Vagina (tissue), 2 donors: ENCODE measurements around the gene ITFG1. TPM values are rescaled to one million over a fixed set of nuclear protein-coding genes. Genes with fewer than 3 reads are reported as not detected.
"Not testable (repeated sequence)": the region's sequence is repeated elsewhere in the genome, so short reads cannot be mapped to it uniquely, and the experiment has no call there.

Experiments
- DNase-seq, 2 donors: peaks; one replicate each; pipeline ENCODE4 v3.0.0-alpha.2; 2017; ENCODE audit errors: extremely low spot score in 2 of 2
- H3K27ac ChIP-seq: fragments of 200-600 bp; sonication (generic); one replicate; pipeline ENCODE4 v1.5.1; 2019
- H3K27me3 ChIP-seq: fragments of 200-600 bp; sonication (generic); one replicate; pipeline ENCODE4 v1.5.1; 2019
- H3K36me3 ChIP-seq, 2 donors: fragments of 200-600 bp; sonication (generic); one replicate each; pipeline ENCODE4 v1.5.1; 2017 to 2019
- H3K4me1 ChIP-seq: fragments of 200-600 bp; sonication (generic); one replicate; pipeline ENCODE4 v1.5.1; 2019
- H3K4me3 ChIP-seq, 2 donors: fragments of 200-600 bp; sonication (generic); 1 replicate in 1 of 2; 2 replicates in 1 of 2; pipeline ENCODE4 v1.5.1; 2016 to 2019
- H3K9me3 ChIP-seq: fragments of 200-600 bp; sonication (generic); one replicate; pipeline ENCODE4 v1.5.1; 2019
- CTCF ChIP-seq, 3 experiments: fragments of 450-650 bp in 2 of 3; fragments of 200-600 bp in 1 of 3; sonication (generic) in 1 of 3; IDR thresholded peaks; one replicate each; pipeline ENCODE4 v1.5.1; 2017 to 2019; ENCODE audit warnings: antibody characterized with exemption in 3 of 3, mild to moderate bottlenecking in 2 of 3, moderate library complexity in 2 of 3
- POLR2A ChIP-seq, 2 donors: fragments of 450-650 bp; IDR thresholded peaks; one replicate each; pipeline ENCODE4 v1.6.1; 2017; ENCODE audit warnings: antibody characterized with exemption in 2 of 2, mild to moderate bottlenecking in 2 of 2, moderate library complexity in 2 of 2
- POLR2AphosphoS5 ChIP-seq, 2 donors: sonication (generic); formaldehyde crosslinking; IDR thresholded peaks; one replicate each; pipeline ENCODE4 v1.9.0; 2017; ENCODE audit warnings: antibody characterized with exemption in 2 of 2, mild to moderate bottlenecking in 2 of 2, low read depth in 1 of 2; ENCODE audit not compliant: insufficient read depth in 1 of 2
- intact Hi-C: fragments of 100-400 bp; cut with DNase I; formaldehyde crosslinking; loops from one replicate; pipeline ENCODE4 v1.15.1; 2023
- total RNA-seq: library from RNA; depleted of rRNA; stranded (reverse); fragments of >200 nt; gene quantifications from one replicate; pipeline ENCODE4 v1.2.3, GENCODE V29; 2016

Gene ITFG1
- total RNA-seq, 1 donor from 2014 or later = 24.8 TPM

DNA sequence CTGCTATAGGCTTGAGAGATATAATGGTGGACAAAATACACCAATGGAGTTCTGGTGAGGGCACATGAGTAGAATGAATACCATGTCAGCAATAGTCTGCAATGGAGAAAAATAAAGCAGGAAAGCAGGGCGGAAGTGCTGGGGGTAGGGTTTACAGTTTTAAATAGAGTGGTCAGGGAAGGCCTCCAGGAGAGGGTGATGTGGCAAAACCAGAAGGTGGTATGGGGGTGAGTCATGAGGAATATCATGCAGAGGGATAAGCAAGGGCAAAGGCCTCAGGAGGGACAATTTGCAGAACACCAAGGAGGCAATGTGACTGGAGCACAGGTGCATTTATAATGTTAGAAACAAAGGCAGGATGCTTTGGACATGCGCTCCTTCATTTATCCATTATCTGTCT is 102.0 kb downstream of the ITFG1 start:
- Histone ChIP-seq H3K4me3 (no peak overlapping the region), H3K4me1 (no peaks in the 10 kb centered on the region), H3K27ac (no peak overlapping the region), H3K27me3 (no peaks in the 10 kb centered on the region), H3K36me3 (no peaks in the 10 kb centered on the region), H3K9me3 (no peaks in the 10 kb centered on the region)
- no peak for DNase-seq
- TF ChIP-seq CTCF (IDR thresholded peaks at IDR 0.05) (no peak), POLR2A (IDR thresholded peaks at IDR 0.05) (no peak), POLR2AphosphoS5 (IDR thresholded peaks at IDR 0.05; ENCODE audit: insufficient read depth in 1 of 2, low read depth in 1 of 2) (no peak)
- intact Hi-C loops = no loop called here

DNA sequence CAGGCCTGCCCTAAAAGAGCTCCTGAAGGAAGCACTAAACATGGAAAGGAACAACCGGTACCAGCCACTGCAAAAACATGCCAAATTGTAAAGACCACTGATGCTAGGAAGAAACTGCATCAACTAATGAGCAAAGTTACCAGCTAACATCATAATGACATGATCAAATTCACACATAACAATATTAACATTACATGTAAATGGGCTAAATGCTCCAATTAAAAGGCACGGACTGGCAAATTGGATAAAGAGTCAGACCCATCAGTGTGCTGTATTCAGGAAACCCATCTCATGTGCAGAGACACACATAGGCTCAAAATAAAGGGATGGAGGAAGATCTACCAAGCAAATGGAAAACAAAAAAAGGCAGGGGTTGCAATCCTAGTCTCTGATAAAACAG is 111.8 kb downstream of the ITFG1 start:
- H3K4me1 ChIP-seq, H3K36me3 ChIP-seq, H3K27me3 ChIP-seq, H3K9me3 ChIP-seq, intact Hi-C loops, H3K4me3 ChIP-seq, H3K27ac ChIP-seq, DNase-seq: not testable (repeated sequence)

GRCh38 chr16:47347021-47347696 is 113.7 kb downstream of the ITFG1 start:
- DNase-seq, H3K36me3 ChIP-seq, H3K9me3 ChIP-seq, H3K4me3 ChIP-seq, H3K27me3 ChIP-seq, intact Hi-C loops, H3K27ac ChIP-seq, H3K4me1 ChIP-seq: not testable (repeated sequence)

DNA sequence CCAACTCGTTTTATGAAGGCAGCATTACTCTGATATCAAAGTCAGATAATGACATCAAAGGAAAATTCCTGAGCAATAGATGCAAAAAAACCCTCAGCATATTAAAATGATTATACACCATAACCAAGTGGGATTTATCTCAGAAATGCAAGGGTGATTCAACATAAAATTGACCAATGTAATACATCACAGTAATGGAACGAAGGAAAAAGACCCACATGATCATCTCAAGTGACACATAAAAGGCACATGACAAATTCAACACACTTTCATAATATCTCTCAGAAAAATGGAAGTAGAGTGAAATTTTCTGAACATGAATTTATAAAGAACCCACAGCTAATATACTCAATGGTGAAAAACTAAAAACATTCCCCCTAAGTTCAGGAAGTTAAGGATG is 118.8 kb downstream of the ITFG1 start:
- Histone ChIP-seq H3K4me3 (no peak overlapping the region), H3K4me1 (no peaks in the 10 kb centered on the region), H3K27me3 (no peaks in the 10 kb centered on the region), H3K36me3 (peaks cover 0 to 8% of the 10 kb centered on the region in 2 donors), H3K9me3 (peaks cover 6% of the 10 kb centered on the region), H3K27ac (no peak overlapping the region)
- no peak for DNase-seq
- intact Hi-C loops = no loop called here
- TF ChIP-seq POLR2A (IDR thresholded peaks at IDR 0.05) = no peak
- TF ChIP-seq CTCF (IDR thresholded peaks at IDR 0.05) = no peak
- TF ChIP-seq POLR2AphosphoS5 (IDR thresholded peaks at IDR 0.05; ENCODE audit: insufficient read depth in 1 of 2, low read depth in 1 of 2) = no peak

GRCh38 chr16:47330562-47330961 is 130.3 kb downstream of the ITFG1 start:
- H3K4me1 ChIP-seq, H3K27ac ChIP-seq, H3K9me3 ChIP-seq, H3K36me3 ChIP-seq, intact Hi-C loops, H3K27me3 ChIP-seq, H3K4me3 ChIP-seq, DNase-seq: not testable (repeated sequence)

- intact Hi-C loops = not testable (repeated sequence)
These were observed 136.6 kb downstream of the ITFG1 start for GRCh38 chr16:47324309-47324708.

GRCh38 chr16:47323241-47323640 is 137.6 kb downstream of the ITFG1 start:
- intact Hi-C loops = no loop called here
- no peak overlapping the region for H3K4me3 ChIP-seq
- TF ChIP-seq CTCF (IDR thresholded peaks at IDR 0.05) (no peak), POLR2AphosphoS5 (IDR thresholded peaks at IDR 0.05; ENCODE audit: insufficient read depth in 1 of 2, low read depth in 1 of 2) (no peak), POLR2A (IDR thresholded peaks at IDR 0.05) (no peak)
- no peaks in the 10 kb centered on the region for H3K36me3 ChIP-seq
- H3K9me3 ChIP-seq = no peaks in the 10 kb centered on the region
- no peaks in the 10 kb centered on the region for H3K4me1 ChIP-seq
- no peaks in the 10 kb centered on the region for H3K27me3 ChIP-seq
- DNase-seq = no peak
- H3K27ac ChIP-seq = no peak overlapping the region

More at GRCh38 chr16:47324309-47324708, 136.6 kb downstream of the ITFG1 start:
- not testable (repeated sequence) for H3K27ac ChIP-seq, DNase-seq, H3K4me1 ChIP-seq, H3K36me3 ChIP-seq, H3K9me3 ChIP-seq, H3K27me3 ChIP-seq, H3K4me3 ChIP-seq
